HCT116 (cell line): ENCODE results near the gene KIF14.

Experiments
- JUND ChIP-seq: IDR thresholded peaks from 2 replicates; pipeline ENCODE4 v1.6.1; 2012
- POLR2A ChIP-seq: IDR thresholded peaks from 2 replicates; pipeline ENCODE4 v1.7.0; 2011; ENCODE audit warnings: borderline replicate concordance; ENCODE audit not compliant: insufficient read depth, insufficient read length; ENCODE audit errors: extremely low read depth
- REST ChIP-seq: IDR thresholded peaks from 2 replicates; pipeline ENCODE4 v1.6.1; 2012; ENCODE audit warnings: low read depth
- TCF7L2 ChIP-seq: IDR thresholded peaks from 2 replicates; pipeline ENCODE4 v1.7.0; 2011; ENCODE audit warnings: borderline replicate concordance, inconsistent platforms; ENCODE audit not compliant: insufficient read depth, insufficient read length; ENCODE audit errors: extremely low read depth

DNA sequence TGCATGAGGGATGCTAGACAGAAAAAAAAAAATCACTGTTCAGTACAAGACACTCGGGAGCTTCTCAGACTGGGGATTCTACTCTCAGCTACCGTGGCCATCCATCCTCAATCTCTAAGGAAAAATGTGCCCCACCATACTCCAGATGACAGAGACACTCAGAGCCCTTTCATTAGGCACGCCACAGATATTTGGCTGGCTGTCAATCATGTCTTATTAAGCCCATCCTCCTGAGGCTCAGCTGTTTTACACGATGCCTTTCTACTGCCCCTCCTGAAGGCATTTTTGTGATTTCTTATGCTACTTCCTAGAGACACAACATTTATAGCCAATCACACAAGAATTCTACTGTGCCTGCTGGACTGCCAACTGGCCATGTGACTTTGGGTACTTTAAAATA, 92.9 kb downstream of the KIF14 start:
- no peak for TF ChIP-seq POLR2A
- no peak for TF ChIP-seq JUND
- no peak for TF ChIP-seq REST
- no peak for TF ChIP-seq TCF7L2
